HG02678 (cell line): Measurements from ENCODE around the gene KIAA0825.
"Not testable (repeated sequence)": the region's sequence is repeated elsewhere in the genome, so short reads cannot be mapped to it uniquely, and the experiment has no call there.

Source experiments
- ATAC-seq: cut with Tn5 transposase; IDR thresholded peaks from one replicate; pipeline ENCODE4 v1.9.1; 2021; ENCODE audit warnings: mild to moderate bottlenecking, moderate library complexity; ENCODE audit not compliant: unreplicated experiment

KIAA0825 gene

GRCh38 chr5:94595281-94595840, 23.0 kb downstream of the KIAA0825 start:
- no peak for ATAC-seq

DNA sequence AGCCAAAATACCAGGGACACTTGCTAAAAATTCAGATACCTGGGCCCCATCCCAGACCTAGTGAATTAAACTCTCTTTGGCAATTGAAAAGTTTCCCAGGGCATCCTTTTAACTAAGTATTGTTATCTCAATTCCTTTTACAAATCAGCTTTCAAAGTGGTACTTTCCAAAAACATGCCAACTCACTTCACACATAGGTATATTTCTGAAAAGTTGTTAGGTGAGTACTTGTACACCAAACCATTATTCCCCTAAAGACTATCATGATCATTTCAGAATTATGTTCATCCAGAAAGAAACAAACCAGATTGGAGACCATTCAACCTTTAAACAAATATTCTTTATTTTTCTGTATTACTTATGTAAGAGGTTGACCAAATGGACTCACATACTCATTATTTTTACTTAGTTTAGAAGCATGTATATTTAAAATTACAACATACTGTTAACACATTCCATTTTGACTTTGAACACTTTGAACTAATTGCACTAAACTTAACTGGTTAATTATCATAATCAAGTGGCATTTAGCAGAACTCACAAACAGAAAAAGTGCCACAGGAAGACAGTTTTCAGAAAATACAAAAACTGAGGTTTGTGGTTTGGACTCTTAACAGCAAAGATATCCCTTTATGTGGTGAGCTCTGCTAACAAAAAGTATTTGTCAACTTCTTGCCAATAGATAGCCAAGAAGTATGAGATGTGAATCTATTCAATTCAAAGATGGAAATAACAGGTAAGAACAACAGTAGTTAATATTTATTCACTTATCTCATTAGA, 40.7 kb downstream of the KIAA0825 start:
- ATAC-seq: peak; percentile 84

- ATAC-seq: no peak
Observed at GRCh38 chr5:94575196-94575595, 43.2 kb downstream of the KIAA0825 start.

GRCh38 chr5:94573349-94573748, 45.1 kb downstream of the KIAA0825 start:
- not testable (repeated sequence) for ATAC-seq

DNA sequence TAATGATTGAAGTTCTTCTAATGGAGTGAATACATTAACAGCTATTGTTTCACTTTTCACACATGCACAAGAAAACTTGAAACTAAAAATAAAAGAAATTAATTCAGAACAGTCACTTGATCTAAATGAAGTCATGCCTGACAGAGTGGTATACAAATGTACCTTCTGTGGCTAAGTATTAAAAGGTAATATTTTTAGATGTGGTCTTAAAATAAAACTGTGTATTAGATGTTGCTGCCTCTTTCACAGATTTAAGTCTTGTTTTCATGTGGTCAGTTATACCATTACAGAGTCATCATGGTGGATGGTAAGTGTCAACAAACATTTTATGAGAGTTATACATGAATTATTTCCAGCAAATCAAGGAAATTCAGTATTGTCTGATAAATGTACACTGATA, 47.0 kb downstream of the KIAA0825 start:
- ATAC-seq: no peak

DNA sequence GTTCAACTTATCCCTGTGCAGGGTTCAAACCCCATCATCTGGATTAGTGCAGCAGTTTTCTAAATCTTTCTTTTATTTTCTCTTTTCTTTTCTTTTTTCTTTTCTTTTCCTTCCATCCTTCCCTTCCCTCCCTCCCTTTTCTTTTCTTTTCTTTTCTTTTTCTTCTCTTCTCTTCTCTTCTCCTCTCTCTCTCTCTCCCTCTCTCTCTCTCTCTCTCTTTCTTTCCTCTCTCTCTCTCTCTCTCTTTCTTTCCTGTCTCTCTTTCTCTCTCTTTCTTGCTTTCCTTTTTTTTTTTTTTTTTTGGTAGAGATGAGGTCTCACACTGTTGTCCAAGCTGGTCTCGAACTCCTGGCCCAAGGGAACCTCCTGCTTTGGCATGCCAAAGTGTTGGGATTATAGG, 53.6 kb downstream of the KIAA0825 start:
- ATAC-seq: no peak

GRCh38 chr5:94562327-94562971, 56.0 kb downstream of the KIAA0825 start:
- no peak for ATAC-seq

DNA sequence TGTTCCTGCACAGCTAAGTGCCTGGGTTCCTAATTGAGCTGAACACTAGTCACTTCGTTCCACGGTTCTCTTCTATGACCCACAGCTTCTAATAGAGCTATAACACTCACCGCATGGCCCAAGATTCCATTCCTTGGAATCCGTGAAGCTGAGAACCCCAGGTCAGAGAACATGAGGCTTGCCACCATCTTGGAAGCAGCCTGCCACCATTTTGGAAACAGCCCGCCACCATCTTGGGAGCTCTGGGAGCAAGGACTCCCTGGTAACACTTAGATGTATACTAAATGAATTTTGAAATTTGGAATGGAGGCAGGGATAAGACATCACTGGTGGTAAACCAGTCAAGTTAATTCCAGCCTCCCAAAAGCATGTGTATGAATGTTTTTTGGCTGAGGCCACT, 60.4 kb downstream of the KIAA0825 start:
- ATAC-seq: no peak

- no peak for ATAC-seq
Observed at GRCh38 chr5:94551858-94552257, 66.5 kb downstream of the KIAA0825 start.

- ATAC-seq: no peak
Observed at GRCh38 chr5:94545870-94546625, 72.4 kb downstream of the KIAA0825 start.

DNA sequence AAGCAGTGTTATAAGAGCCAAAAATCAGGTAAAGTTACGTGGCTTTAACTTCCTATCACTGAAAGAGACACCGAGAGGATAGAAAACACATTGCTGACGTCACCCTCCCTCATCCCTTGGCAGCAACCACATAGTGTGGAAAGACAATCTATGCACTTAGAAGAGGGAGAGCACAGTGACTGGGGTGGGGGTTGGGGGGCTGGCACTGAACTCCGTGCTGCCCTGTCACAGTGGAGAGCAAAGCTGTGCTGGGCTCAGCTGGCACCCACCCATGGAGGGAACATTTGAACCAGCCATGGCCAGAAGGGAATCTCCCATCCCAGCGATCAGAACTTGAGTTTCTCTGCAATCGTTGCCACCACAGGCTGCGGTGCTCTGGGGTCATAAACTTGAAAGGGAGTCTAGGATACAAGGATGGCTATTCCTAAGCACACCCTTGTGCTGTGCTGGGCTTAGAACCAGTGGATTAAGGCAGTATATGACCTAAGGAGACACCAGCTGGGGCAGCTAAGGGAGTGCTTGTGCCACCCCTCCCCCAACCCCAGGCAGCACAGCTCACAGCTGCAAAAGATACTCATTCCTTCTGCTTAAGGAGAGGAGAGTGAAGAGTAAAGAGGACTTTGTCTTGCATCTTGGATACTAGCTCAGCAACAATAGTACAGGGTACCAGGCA, 73.4 kb downstream of the KIAA0825 start:
- no peak for ATAC-seq

DNA sequence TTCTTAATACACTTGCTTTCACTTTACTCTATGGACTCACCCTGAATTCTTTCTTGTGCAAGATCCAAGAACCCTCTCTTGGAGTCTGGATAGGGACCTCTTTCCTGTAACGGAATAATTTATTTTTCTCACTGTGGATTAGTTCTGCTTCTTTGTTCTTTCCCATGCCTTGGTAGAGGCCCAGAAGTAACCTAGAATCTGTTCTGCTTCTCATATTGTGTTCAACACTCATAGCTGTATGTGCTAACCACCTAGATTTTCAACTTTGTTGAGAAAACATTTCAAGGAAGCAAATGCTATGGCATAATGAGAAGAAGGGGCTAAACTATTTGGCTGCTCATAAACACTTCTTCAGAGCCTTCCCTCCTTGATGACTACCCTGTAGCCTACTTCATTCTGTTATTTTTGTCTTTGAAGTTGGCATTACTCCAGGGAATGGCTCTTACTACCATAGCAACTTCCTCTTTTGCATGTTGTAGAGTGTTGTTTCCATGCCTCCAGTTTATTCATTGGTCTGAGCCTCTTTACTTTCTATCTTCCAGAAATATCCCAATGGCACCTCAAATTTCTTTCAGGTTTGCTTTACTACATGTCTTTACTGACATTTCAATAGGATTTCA, 74.3 kb downstream of the KIAA0825 start:
- ATAC-seq: no peak

DNA sequence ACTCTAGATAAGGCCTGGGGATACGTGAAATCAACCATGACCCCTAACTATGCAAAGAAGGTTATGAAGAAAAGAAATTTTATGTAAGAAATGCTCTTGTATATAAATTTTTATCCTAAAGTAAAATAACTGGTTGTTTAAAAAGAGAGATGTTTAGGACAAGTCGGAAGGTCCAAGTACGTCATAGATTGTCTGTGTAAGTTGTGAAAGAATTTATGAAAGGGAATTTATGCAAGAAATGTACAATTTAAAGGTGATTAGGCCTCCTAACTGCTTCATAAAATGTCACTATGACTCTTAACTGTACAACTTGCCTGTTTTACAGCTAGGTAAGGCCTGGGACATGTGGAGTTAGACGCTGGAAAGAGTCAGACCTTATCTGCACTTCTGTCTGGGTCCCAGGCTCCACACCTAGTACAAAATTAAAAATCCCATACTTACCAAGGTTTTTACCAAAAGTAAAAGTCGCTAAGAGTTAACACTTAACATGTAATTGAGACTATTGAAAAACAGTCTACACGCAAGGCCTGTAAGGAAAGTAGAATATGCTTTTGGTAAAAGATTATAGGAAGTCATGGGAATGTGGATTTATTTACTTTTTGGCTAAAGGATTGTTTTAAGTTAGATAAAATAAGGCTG, 77.4 kb downstream of the KIAA0825 start:
- ATAC-seq: no peak

GRCh38 chr5:94538260-94538659, 80.1 kb downstream of the KIAA0825 start:
- ATAC-seq: no peak

GRCh38 chr5:94526706-94527105, 91.7 kb downstream of the KIAA0825 start:
- no peak for ATAC-seq

DNA sequence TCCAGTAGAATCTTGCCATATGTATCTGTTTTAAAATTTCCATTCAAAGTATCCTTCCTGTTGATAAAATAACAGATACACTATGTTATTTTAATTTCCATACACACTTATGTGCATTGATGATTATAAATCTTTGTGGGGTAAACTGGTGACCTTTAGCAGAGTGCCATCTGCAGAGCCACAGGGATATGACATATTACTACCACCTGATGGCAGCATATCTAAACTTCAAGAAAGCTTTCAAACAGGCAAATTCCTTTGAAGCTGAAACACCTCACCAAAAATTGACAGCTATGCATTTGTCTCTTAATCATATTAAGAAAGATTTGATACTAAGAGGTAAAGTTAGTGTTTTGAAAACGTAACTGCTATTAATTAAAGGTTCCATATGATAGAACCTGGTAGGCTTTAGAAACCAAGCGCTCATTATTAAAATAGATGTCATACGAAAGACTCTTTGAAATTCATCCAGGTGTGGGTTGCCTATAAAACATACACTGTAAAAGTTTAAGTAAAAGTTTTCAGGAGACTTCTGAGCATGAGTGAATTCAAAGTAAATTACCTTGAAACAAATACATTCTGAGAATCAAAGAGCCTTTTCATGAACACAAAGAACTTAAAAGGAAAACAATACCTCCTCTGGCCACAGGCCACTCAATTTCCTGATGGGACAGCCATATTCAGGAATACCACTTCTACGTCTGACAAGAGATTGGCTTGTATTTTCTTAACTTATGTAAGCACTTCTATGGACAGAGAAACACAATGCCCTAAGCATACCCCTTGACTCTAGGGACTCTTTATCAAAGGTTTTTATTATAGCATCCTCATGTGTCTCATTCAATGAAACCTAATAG, 93.3 kb downstream of the KIAA0825 start:
- ATAC-seq: peak; percentile 89

DNA sequence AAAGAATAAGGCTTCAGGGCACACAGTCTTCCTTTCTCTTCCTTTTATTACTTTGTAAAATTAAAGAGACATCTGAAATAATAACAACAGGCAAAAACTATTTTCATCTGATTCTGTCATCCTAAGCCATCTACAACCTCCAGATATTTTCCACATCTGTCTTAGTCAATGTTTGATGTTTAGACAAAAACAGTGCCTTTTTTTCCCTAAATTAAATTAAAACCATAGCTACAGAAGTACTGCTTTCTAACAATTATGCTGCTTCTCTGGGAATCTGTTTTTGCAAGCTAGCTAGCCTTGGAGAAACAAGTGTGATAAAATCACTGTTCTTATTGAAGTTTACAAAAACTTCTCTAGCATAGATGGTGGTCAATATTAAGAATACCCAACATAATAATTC, 95.4 kb downstream of the KIAA0825 start:
- ATAC-seq: no peak

DNA sequence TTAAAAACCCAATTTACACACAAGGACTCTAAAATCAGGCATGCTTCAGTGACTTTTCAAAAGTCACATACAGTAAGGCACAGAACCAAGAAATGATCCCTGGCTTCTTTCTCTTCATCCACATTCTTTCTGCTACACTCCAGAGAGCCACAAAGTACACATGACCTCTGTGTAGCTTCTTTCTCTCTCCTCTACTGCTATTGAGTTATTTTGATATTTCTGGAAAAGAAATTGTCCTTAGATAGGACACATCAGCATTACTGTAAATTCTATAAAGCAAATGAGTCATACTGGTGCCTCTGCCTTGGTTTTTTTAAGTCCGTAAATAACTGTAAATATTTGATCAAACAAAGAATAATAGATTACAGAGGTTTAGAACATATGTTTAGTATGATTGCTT, 96.3 kb downstream of the KIAA0825 start:
- no peak for ATAC-seq
